A673 (cell line): Measurements from ENCODE around the gene DDX39A. TPM values are rescaled to one million over a fixed set of nuclear protein-coding genes. Genes with fewer than 3 reads are reported as not detected.
"Not testable (repeated sequence)": the region's sequence is repeated elsewhere in the genome, so short reads cannot be mapped to it uniquely, and the experiment has no call there.

Experiments used
- BruUV-seq: library from RNA; stranded (reverse); fragments of 400-500 nt; replicated peaks from 2 replicates; lab custom pipeline; 2021; lab: Mats Ljungman, UMichigan
- CTCF ChIA-PET: fragments of 300-600 bp; sonication (Branson Sonifier 250); formaldehyde crosslinking; loops from one replicate; lab custom pipeline; 2022; ENCODE audit warnings: antibody characterized with exemption; lab: Charles Lee
- POLR2A ChIA-PET: fragments of 300-600 bp; sonication (Branson Sonifier 250); formaldehyde crosslinking; loops from one replicate; lab custom pipeline; 2022; ENCODE audit warnings: antibody characterized with exemption; ENCODE audit not compliant: low non-redundant PET; lab: Charles Lee
- DNase-seq: peaks from one replicate; pipeline ENCODE4 v3.0.0-alpha.2; 2015; ENCODE audit warnings: low spot score
- H3K27ac ChIP-seq: fragments of 200-600 bp; sonication (generic); 2 replicates; pipeline ENCODE4 v1.5.1; 2016; ENCODE audit warnings: mixed run types, low read depth, mild to moderate bottlenecking, mixed read lengths, antibody characterized with exemption, low read length; ENCODE audit not compliant: poor library complexity, severe bottlenecking
- H3K27me3 ChIP-seq: fragments of 200-600 bp; sonication (generic); replicated peaks from 2 replicates; pipeline ENCODE4 v1.6.1; 2017; ENCODE audit warnings: mixed run types, low read depth, mild to moderate bottlenecking, mixed read lengths, antibody characterized with exemption, low read length; ENCODE audit not compliant: insufficient read depth, poor library complexity
- H3K36me3 ChIP-seq: fragments of 200-600 bp; sonication (generic); 2 replicates; pipeline ENCODE4 v1.6.1; 2016; ENCODE audit warnings: mixed run types, mild to moderate bottlenecking, mixed read lengths, antibody characterized with exemption, low read length; ENCODE audit not compliant: insufficient read depth, poor library complexity, severe bottlenecking
- H3K4me1 ChIP-seq: fragments of 200-600 bp; sonication (generic); 2 replicates; pipeline ENCODE4 v1.6.1; 2017; ENCODE audit warnings: mixed run types, mild to moderate bottlenecking, mixed read lengths, antibody characterized with exemption, low read length; ENCODE audit not compliant: insufficient read depth, poor library complexity, severe bottlenecking
- H3K4me3 ChIP-seq: fragments of 200-600 bp; sonication (generic); 2 replicates; pipeline ENCODE4 v1.5.1; 2016; ENCODE audit warnings: low read depth, mixed run types, mild to moderate bottlenecking, mixed read lengths, low read length; ENCODE audit not compliant: poor library complexity, severe bottlenecking
- H3K9me3 ChIP-seq: fragments of 200-600 bp; sonication (generic); 2 replicates; pipeline ENCODE4 v1.6.1; 2016; ENCODE audit warnings: mixed run types, low read depth, mild to moderate bottlenecking, mixed read lengths, antibody characterized with exemption, low read length; ENCODE audit not compliant: poor library complexity, severe bottlenecking
- CTCF ChIP-seq: fragments of 300-800, 200-600 bp; sonication (generic); conservative IDR thresholded peaks from 2 replicates; pipeline ENCODE4 v1.5.1; 2017; ENCODE audit warnings: low read depth, mild to moderate bottlenecking, antibody characterized with exemption, low read length, moderate library complexity, mixed read lengths
- EZH2 ChIP-seq: fragments of 200-600 bp; sonication (generic); IDR thresholded peaks from 2 replicates; pipeline ENCODE4 v1.6.1; 2017; ENCODE audit warnings: borderline replicate concordance, low read depth, mild to moderate bottlenecking, mixed read lengths, antibody characterized with exemption, low read length; ENCODE audit not compliant: poor library complexity, severe bottlenecking
- intact Hi-C: fragments of 100-400 bp; cut with micrococcal nuclease; formaldehyde crosslinking; loops from one replicate; pipeline ENCODE4 v1.10.0; 2022; ENCODE audit not compliant: unreplicated experiment
- total RNA-seq: library from RNA; stranded (reverse); gene quantifications from 2 replicates; pipeline ENCODE4 v1.2.3, GENCODE V29; 2021

The DDX39A gene
- total RNA-seq, 1 experiment from 2014 or later: 223 TPM

DNA sequence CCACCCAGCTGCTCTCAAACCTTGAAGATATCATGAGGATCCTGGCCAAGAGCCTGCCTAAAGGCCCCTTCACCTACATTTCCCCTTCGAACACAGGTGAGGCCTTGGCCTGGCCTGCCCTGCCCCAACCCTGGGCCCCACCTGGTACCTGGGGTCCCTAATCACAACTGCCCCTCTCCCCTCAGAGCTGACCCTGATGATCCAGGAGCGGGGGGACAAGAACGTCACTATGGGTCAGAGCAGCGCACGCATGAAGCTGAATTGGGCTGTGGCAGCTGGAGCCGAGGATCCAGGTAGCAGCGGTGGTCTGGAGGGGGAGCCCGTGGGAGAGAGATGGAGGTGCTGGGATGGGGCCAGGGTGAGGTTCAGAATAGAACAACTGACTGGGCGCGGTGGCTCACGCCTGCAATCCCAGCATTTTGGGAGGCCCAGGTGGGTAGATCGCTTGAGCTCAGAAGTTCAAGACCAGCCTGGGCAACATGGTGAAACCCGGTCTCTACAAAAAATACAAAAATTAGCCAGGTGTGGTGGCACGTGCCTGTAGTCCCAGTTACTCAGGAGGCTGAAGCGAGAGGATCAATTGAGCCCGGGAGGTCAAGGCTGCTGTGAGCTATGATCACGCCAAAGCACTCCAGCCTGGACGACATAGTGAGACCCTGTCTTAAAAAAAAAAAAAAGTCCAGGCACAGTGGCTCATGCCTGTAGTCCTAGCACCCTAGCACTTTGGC lies 17.5 kb downstream of the DDX39A start:
- H3K9me3 ChIP-seq: no peaks in the 10 kb centered on the region
- peaks cover 12% of the 10 kb centered on the region for H3K36me3 ChIP-seq
- no peak overlapping the region for H3K4me3 ChIP-seq
- intact Hi-C loops: no loop called here
- no TSS peak for BruUV-seq
- H3K27ac ChIP-seq: peak overlapping the region; percentile 61
- no peak for DNase-seq
- CTCF ChIA-PET: interaction anchor here (0.6 kb wide), 1 partner anchor 40 kb away, joined by 5 read pairs; no protein-coding TSS in a partner anchor
- peaks cover 12% of the 10 kb centered on the region for H3K4me1 ChIP-seq
- POLR2A ChIA-PET: no interaction called here
- TF ChIP-seq CTCF (no peak), EZH2 (no peak)
- H3K27me3 ChIP-seq: no peaks in the 10 kb centered on the region

DNA sequence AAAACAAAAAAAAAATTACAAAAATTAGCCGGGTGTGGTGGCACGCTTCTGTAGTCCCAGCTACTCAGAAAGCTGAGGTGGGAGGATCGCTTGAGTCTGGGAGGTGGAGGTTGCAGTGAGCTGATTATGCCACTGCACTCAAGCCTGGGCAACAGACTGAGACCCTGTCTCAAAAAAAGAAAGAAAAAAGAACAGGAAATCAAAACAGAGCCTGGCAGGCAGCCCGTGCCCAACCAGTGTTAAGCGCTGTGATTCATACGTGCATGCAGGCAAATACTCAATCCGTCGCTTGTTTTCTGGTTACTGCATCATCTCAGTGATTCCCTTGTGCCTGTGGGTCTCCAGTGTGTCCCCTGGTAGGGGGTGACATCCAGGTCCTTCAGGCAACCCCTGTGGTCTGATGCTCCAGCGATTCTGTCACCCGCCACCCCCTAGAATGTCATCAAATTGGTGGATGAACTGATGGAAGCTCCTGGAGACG lies 18.1 kb downstream of the DDX39A start:
- H3K36me3 ChIP-seq: peaks cover 7% of the 10 kb centered on the region
- H3K4me3 ChIP-seq: no peak overlapping the region
- peaks cover 12% of the 10 kb centered on the region for H3K4me1 ChIP-seq
- peak overlapping the region; percentile 61 for H3K27ac ChIP-seq
- CTCF ChIA-PET: interaction anchor here (0.6 kb wide), 1 partner anchor 40 kb away, joined by 5 read pairs; no protein-coding TSS in a partner anchor
- DNase-seq: peak; percentile 80
- no peaks in the 10 kb centered on the region for H3K9me3 ChIP-seq
- intact Hi-C loops: no loop called here
- POLR2A ChIA-PET: no interaction called here
- TF ChIP-seq EZH2 (no peak), CTCF (no peak)
- BruUV-seq: no TSS peak
- H3K27me3 ChIP-seq: no peaks in the 10 kb centered on the region

DNA sequence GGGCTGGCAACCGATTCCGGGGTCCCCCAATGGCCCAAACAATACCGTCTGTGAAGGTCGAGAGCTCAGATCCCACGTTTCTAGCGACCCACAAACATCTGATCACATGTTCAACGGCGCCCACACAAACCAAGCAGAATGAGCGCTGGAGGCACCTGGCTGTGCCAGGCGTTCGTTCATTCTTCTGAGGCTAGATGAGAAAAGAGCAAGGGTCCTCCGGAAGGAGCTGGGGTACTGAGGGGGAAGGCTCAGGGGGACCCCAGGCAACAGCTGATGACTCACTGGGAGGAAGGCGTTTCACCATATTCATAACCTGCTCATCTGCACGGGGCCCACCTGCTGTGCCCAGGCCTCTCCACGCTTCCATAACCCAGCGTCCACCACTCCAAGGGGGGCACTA lies 22.0 kb downstream of the DDX39A start:
- H3K4me1 ChIP-seq: peaks cover 12% of the 10 kb centered on the region
- DNase-seq, POLR2A ChIA-PET, BruUV-seq, H3K36me3 ChIP-seq, H3K27ac ChIP-seq, H3K9me3 ChIP-seq, H3K27me3 ChIP-seq, intact Hi-C loops, H3K4me3 ChIP-seq, CTCF ChIA-PET: not testable (repeated sequence)

DNA sequence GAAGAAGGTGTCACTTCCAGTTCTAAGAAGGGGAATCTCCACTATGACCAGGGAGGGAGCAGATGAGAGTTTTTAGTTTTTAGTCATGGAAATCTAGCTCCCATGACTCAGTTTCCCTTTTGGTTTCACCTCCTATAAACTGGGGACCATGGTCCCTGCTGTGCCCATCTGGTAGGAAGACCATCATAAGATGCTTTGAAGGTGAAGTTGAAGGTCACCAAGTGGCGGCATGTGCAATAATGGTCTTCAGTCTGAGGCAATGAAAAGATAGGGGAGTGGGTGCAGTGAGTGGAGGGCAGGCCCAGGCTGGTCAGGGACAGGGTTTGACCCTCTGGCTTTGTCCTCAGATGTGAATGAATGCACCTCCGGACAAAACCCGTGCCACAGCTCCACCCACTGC lies 22.4 kb downstream of the DDX39A start:
- H3K4me3 ChIP-seq, BruUV-seq, H3K27me3 ChIP-seq, H3K9me3 ChIP-seq, POLR2A ChIA-PET, H3K27ac ChIP-seq, intact Hi-C loops, DNase-seq, H3K36me3 ChIP-seq: not testable (repeated sequence)
- peaks cover 12% of the 10 kb centered on the region for H3K4me1 ChIP-seq
- CTCF ChIA-PET: interaction anchor here (0.6 kb wide), 1 partner anchor 198 kb away, joined by 5 read pairs; no protein-coding TSS in a partner anchor
